Left colon (tissue), 2 donors: ENCODE results near the gene IL17RD. TPM values are rescaled to one million over a fixed set of nuclear protein-coding genes. Genes with fewer than 3 reads are reported as not detected.

Experiments used
- ATAC-seq: fragments of 200-7000 bp; cut with Tn5 transposase; one replicate; pipeline ENCODE4 v1.9.1; 2020; ENCODE audit warnings: mild to moderate bottlenecking, moderate library complexity
- DNase-seq, 2 donors: peaks; one replicate each; pipeline ENCODE4 v3.0.0-alpha.2; 2020
- intact Hi-C, 2 donors: fragments of 100-400 bp; cut with DNase I in 1 of 2; cut with micrococcal nuclease in 1 of 2; formaldehyde crosslinking; loops; one replicate each; pipeline versions ENCODE4 v1.11.2 to v1.14.0; 2022; cut with DNase I, micrococcal nuclease
- total RNA-seq, 2 donors: library from RNA; stranded (reverse); fragmentation: NEBNext Ultra II Directional; extraction: Animal tissue kit (Norgen Biotek cat#: 25700); gene quantifications; one replicate each; pipeline ENCODE4 v1.2.1, GENCODE V29; 2021
- donor health status: DM: no; HTN: no; CAD: no.
- donor health status: DM: yes; HTN: yes; CAD: no.

Gene IL17RD
- total RNA-seq, 2 donors from 2014 or later, result 0.85 to 2.7 TPM

- peak; percentile 33 for ATAC-seq
- intact Hi-C loops, result loop anchor here in 1 of 2 donors (5.0 kb wide), 1 partner anchor 82 kb away; no protein-coding TSS in a partner anchor
- peak in 1 of 2 donors; percentile 44 for DNase-seq
These were observed 85.7 kb downstream of the IL17RD start for GRCh38 chr3:57079474-57079831.

- DNase-seq, result peak; percentile 67 to 68
- ATAC-seq, result peak; percentile 78
- intact Hi-C loops, result loop anchor here in 1 of 2 donors (5.0 kb wide), 1 partner anchor 82 kb away; no protein-coding TSS in a partner anchor
These were observed 86.3 kb downstream of the IL17RD start for GRCh38 chr3:57078635-57079473.

- peak; percentile 77 for ATAC-seq
- intact Hi-C loops, result loop anchor here in 1 of 2 donors (5.0 kb wide), 1 partner anchor 81 kb away; no protein-coding TSS in a partner anchor
- peak; percentile 62 to 68 for DNase-seq
These were observed 86.9 kb downstream of the IL17RD start for GRCh38 chr3:57078344-57078634.

- intact Hi-C loops, result loop anchor here in 1 of 2 donors (5.0 kb wide), 1 partner anchor 80 kb away; no protein-coding TSS in a partner anchor
- ATAC-seq (no peak), DNase-seq (no peak)
These were observed 87.4 kb downstream of the IL17RD start for GRCh38 chr3:57077630-57078343.

- intact Hi-C loops, result loop anchor here in 1 of 2 donors (5.0 kb wide), 1 partner anchor 79 kb away; no protein-coding TSS in a partner anchor
These were observed 88.7 kb downstream of the IL17RD start for GRCh38 chr3:57076422-57076951.

GRCh38 chr3:57074135-57074534 lies 91.0 kb downstream of the IL17RD start:
- DNase-seq (no peak), ATAC-seq (no peak)
- intact Hi-C loops, result no loop called here

More at GRCh38 chr3:57076422-57076951, 88.7 kb downstream of the IL17RD start:
- no peak for DNase-seq
- peak; percentile 18 for ATAC-seq

GRCh38 chr3:57073628-57074027 lies 91.5 kb downstream of the IL17RD start:
- DNase-seq (no peak), ATAC-seq (no peak)
- intact Hi-C loops, result no loop called here

- intact Hi-C loops, result no loop called here
- no peak for DNase-seq
- ATAC-seq, result no peak
These were observed 95.7 kb downstream of the IL17RD start for GRCh38 chr3:57069503-57069902.

GRCh38 chr3:57068437-57069089 lies 96.6 kb downstream of the IL17RD start:
- intact Hi-C loops, result no loop called here
- peak; percentile 18 to 51 for DNase-seq
- ATAC-seq, result peak; percentile 78

GRCh38 chr3:57066471-57066870 lies 98.7 kb downstream of the IL17RD start:
- no peak for DNase-seq
- ATAC-seq, result no peak
- intact Hi-C loops, result no loop called here

GRCh38 chr3:57065588-57065987 lies 99.6 kb downstream of the IL17RD start:
- intact Hi-C loops, result no loop called here
- ATAC-seq (no peak), DNase-seq (no peak)

- intact Hi-C loops, result no loop called here
These were observed 100.6 kb downstream of the IL17RD start for GRCh38 chr3:57064572-57064971.

GRCh38 chr3:57064001-57064400 lies 101.2 kb downstream of the IL17RD start:
- DNase-seq, result no peak
- intact Hi-C loops, result no loop called here
- no peak for ATAC-seq

More at GRCh38 chr3:57064572-57064971, 100.6 kb downstream of the IL17RD start:
- ATAC-seq, result no peak
- DNase-seq, result no peak

GRCh38 chr3:57063032-57063431 lies 102.1 kb downstream of the IL17RD start:
- intact Hi-C loops, result no loop called here
- ATAC-seq (no peak), DNase-seq (no peak)

GRCh38 chr3:57062101-57062631 lies 103.0 kb downstream of the IL17RD start:
- no peak for DNase-seq
- ATAC-seq, result no peak
- intact Hi-C loops, result no loop called here

- ATAC-seq, result no peak
- intact Hi-C loops, result no loop called here
These were observed 103.6 kb downstream of the IL17RD start for GRCh38 chr3:57061556-57061955.

GRCh38 chr3:57060089-57060821 lies 104.9 kb downstream of the IL17RD start, which contains the start of gene SPATA12:
SPATA12 (plus strand) TSS chr3:57060664; CDS start chr3:57073695, 13,031 bp downstream.
- DNase-seq, result peak; percentile 74 to 94
- ATAC-seq, result peak; percentile 99
- intact Hi-C loops, result no loop called here

More at GRCh38 chr3:57061556-57061955, 103.6 kb downstream of the IL17RD start:
- no peak for DNase-seq

GRCh38 chr3:57059411-57059810 lies 105.7 kb downstream of the IL17RD start:
- intact Hi-C loops, result no loop called here
- DNase-seq (no peak), ATAC-seq (no peak)
